ENCODE results near the gene AKNA.

AKNA gene

GRCh38 chr9:114387680-114388356 is at the start of gene AKNA:
Gene AKNA (minus strand): TSS chr9:114387982. CDS start chr9:114381333, 6,649 bp downstream.
- DNase-seq: peak; percentile 40 to 79

- DNase-seq: no peak
Observed at GRCh38 chr9:114437401-114437893, 49.7 kb upstream of the AKNA start.

- peak; percentile 49 to 60 for DNase-seq
Observed at GRCh38 chr9:114434878-114435311, 47.1 kb upstream of the AKNA start.

- no peak for DNase-seq
Observed at GRCh38 chr9:114433720-114434255, 46.0 kb upstream of the AKNA start.

- no peak for DNase-seq
Observed at GRCh38 chr9:114433086-114433485, 45.3 kb upstream of the AKNA start.

GRCh38 chr9:114432323-114433067 is 44.7 kb upstream of the AKNA start:
- DNase-seq: no peak

- no peak for DNase-seq
Observed at GRCh38 chr9:114431770-114432169, 44.0 kb upstream of the AKNA start.

GRCh38 chr9:114431003-114431402 is 43.2 kb upstream of the AKNA start:
- no peak for DNase-seq

GRCh38 chr9:114430457-114430856 is 42.7 kb upstream of the AKNA start:
- DNase-seq: peak; percentile 57 to 68

- DNase-seq: no peak
Observed at GRCh38 chr9:114429488-114429887, 41.7 kb upstream of the AKNA start.

GRCh38 chr9:114428466-114428865 is 40.7 kb upstream of the AKNA start:
- no peak for DNase-seq

GRCh38 chr9:114427644-114428043 is 39.9 kb upstream of the AKNA start:
- no peak for DNase-seq

- DNase-seq: no peak
Observed at GRCh38 chr9:114426046-114426948, 38.5 kb upstream of the AKNA start.

- DNase-seq: no peak
Observed at GRCh38 chr9:114425126-114425525, 37.3 kb upstream of the AKNA start.

GRCh38 chr9:114424126-114424525 is 36.3 kb upstream of the AKNA start:
- DNase-seq: no peak

GRCh38 chr9:114423181-114423580 is 35.4 kb upstream of the AKNA start:
- no peak for DNase-seq

- DNase-seq: no peak
Observed at GRCh38 chr9:114421147-114421546, 33.4 kb upstream of the AKNA start.

- DNase-seq: no peak
Observed at GRCh38 chr9:114419796-114420195, 32.0 kb upstream of the AKNA start.

GRCh38 chr9:114418053-114418452 is 30.3 kb upstream of the AKNA start:
- no peak for DNase-seq

- no peak for DNase-seq
Observed at GRCh38 chr9:114417511-114417910, 29.7 kb upstream of the AKNA start.

GRCh38 chr9:114416906-114417305 is 29.1 kb upstream of the AKNA start:
- no peak for DNase-seq

- no peak for DNase-seq
Observed at GRCh38 chr9:114416290-114416689, 28.5 kb upstream of the AKNA start.

GRCh38 chr9:114414346-114414745 is 26.6 kb upstream of the AKNA start:
- no peak for DNase-seq

Measured in NCI-H524 (cell line).